ENCODE data around the gene LBHD2.

DNA sequence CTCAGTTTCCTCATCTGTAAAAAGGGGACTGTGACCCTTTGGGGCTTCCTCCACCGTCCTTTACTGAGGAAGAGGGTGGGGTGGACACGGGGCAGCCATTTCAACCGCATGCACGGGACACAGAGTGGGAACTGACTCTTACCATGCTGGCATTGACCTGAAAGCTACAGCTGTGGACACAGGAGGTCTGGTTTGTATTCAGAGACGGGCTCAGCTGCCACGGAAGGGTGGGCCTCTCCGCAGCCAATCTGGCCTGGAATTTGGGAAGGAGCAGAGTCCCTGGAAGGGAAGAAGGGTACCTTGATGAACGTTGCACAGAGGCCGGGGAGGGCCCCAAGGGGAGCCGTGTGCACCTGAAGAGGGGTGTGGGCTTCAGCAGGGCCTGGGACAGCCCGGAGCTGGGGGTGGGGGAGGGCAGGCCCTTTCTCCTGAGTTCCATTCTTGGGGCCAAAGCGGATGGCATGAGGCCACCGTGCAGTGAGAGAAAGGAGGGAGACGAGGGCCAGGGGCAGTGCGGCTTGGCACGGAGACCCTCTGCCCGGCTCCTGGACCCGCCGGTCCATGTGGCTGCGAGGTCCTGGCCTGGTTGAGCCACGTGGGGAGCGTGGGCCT is 53.8 kb downstream of the LBHD2 start:
- TF ChIP-seq POLR2A (IDR thresholded peaks at IDR 0.05): no peak
- TF ChIP-seq, protein P1, sequence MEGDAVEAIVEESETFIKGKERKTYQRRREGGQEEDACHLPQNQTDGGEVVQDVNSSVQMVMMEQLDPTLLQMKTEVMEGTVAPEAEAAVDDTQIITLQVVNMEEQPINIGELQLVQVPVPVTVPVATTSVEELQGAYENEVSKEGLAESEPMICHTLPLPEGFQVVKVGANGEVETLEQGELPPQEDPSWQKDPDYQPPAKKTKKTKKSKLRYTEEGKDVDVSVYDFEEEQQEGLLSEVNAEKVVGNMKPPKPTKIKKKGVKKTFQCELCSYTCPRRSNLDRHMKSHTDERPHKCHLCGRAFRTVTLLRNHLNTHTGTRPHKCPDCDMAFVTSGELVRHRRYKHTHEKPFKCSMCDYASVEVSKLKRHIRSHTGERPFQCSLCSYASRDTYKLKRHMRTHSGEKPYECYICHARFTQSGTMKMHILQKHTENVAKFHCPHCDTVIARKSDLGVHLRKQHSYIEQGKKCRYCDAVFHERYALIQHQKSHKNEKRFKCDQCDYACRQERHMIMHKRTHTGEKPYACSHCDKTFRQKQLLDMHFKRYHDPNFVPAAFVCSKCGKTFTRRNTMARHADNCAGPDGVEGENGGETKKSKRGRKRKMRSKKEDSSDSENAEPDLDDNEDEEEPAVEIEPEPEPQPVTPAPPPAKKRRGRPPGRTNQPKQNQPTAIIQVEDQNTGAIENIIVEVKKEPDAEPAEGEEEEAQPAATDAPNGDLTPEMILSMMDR (IDR thresholded peaks at IDR 0.05): no peak
